H9 (cell line): ENCODE data around the gene SOCS3. TPM values are rescaled to one million over a fixed set of nuclear protein-coding genes. Genes with fewer than 3 reads are reported as not detected.

Experiments
- DNase-seq: peaks from one replicate; pipeline ENCODE4 v3.0.0-alpha.2; 2017
- H2AFZ ChIP-seq: one replicate; pipeline ENCODE4 v1.6.1; 2013; ENCODE audit warnings: mild to moderate bottlenecking, low read length, control low read depth, moderate library complexity
- H2AK5ac ChIP-seq: 2 replicates; pipeline ENCODE4 v1.6.1; 2013; ENCODE audit warnings: low read length, control low read depth, mixed read lengths; ENCODE audit not compliant: insufficient read length
- H2BK120ac ChIP-seq: one replicate; pipeline ENCODE4 v1.6.1; 2013; ENCODE audit warnings: low read depth, mild to moderate bottlenecking, low read length, control low read depth, inconsistent platforms; ENCODE audit not compliant: poor library complexity, severe bottlenecking
- H2BK12ac ChIP-seq: 2 replicates; pipeline ENCODE4 v1.6.1; 2013; ENCODE audit warnings: low read length, control low read depth, mixed read lengths, low read depth; ENCODE audit not compliant: insufficient read length
- H2BK15ac ChIP-seq: 2 replicates; pipeline ENCODE4 v1.6.1; 2013; ENCODE audit warnings: low read depth, low read length, control low read depth
- H2BK20ac ChIP-seq: one replicate; pipeline ENCODE4 v1.6.1; 2013; ENCODE audit warnings: low read depth, mild to moderate bottlenecking, low read length, control low read depth, inconsistent platforms; ENCODE audit not compliant: poor library complexity, severe bottlenecking
- H2BK5ac ChIP-seq: 2 replicates; pipeline ENCODE4 v1.6.1; 2013; ENCODE audit warnings: low read length, control low read depth, mixed read lengths; ENCODE audit not compliant: insufficient read length
- H3K14ac ChIP-seq: 2 replicates; pipeline ENCODE4 v1.6.1; 2013; ENCODE audit warnings: low read length, control low read depth; ENCODE audit not compliant: insufficient read depth
- H3K18ac ChIP-seq: 2 replicates; pipeline ENCODE4 v1.6.1; 2013; ENCODE audit warnings: low read depth, mild to moderate bottlenecking, mixed read lengths, low read length, control low read depth; ENCODE audit not compliant: insufficient read length
- H3K23ac ChIP-seq: 2 replicates; pipeline ENCODE4 v1.6.1; 2013; ENCODE audit warnings: low read length, control low read depth, mixed read lengths, low read depth; ENCODE audit not compliant: insufficient read length
- H3K23me2 ChIP-seq: 2 replicates; pipeline ENCODE4 v1.6.1; 2013; ENCODE audit warnings: low read depth, mild to moderate bottlenecking, mixed read lengths, low read length, control low read depth; ENCODE audit not compliant: insufficient read length, poor library complexity, severe bottlenecking
- H3K27ac ChIP-seq: 2 replicates; pipeline ENCODE4 v1.5.1; 2013; ENCODE audit warnings: low read length, control low read depth, mixed read lengths, low read depth; ENCODE audit not compliant: insufficient read length
- H3K27me3 ChIP-seq: 2 replicates; pipeline ENCODE4 v1.6.1; 2013; ENCODE audit warnings: low read length, control low read depth, inconsistent platforms; ENCODE audit not compliant: insufficient read depth
- H3K4ac ChIP-seq: 2 replicates; pipeline ENCODE4 v1.6.1; 2013; ENCODE audit warnings: low read depth, mild to moderate bottlenecking, control low read depth, inconsistent platforms, low read length, moderate library complexity
- H3K4me1 ChIP-seq: 2 replicates; pipeline ENCODE4 v1.6.1; 2013; ENCODE audit warnings: low read length, control low read depth, inconsistent platforms; ENCODE audit not compliant: insufficient read depth
- H3K4me2 ChIP-seq: 2 replicates; pipeline ENCODE4 v1.6.1; 2013; ENCODE audit warnings: low read length, control low read depth, mixed read lengths; ENCODE audit not compliant: insufficient read length, insufficient read depth
- H3K56ac ChIP-seq: 2 replicates; pipeline ENCODE4 v1.6.1; 2013; ENCODE audit warnings: low read depth, mild to moderate bottlenecking, mixed read lengths, low read length, control low read depth; ENCODE audit not compliant: insufficient read length
- H3K79me1 ChIP-seq: 2 replicates; pipeline ENCODE4 v1.6.1; 2013; ENCODE audit warnings: low read depth, mild to moderate bottlenecking, moderate library complexity, low read length, control low read depth, inconsistent platforms; ENCODE audit not compliant: insufficient read depth, poor library complexity, severe bottlenecking
- H3K79me2 ChIP-seq: 2 replicates; pipeline ENCODE4 v1.6.1; 2013; ENCODE audit warnings: low read length, control low read depth, inconsistent platforms; ENCODE audit not compliant: insufficient read depth
- H3K9ac ChIP-seq: 2 replicates; pipeline ENCODE4 v1.6.1; 2013; ENCODE audit warnings: low read length, control low read depth, mixed read lengths; ENCODE audit not compliant: insufficient read length; ENCODE audit errors: extremely low read depth
- H3K9me3 ChIP-seq: one replicate; pipeline ENCODE4 v1.6.1; 2013; ENCODE audit warnings: low read depth, low read length, inconsistent platforms; ENCODE audit not compliant: control insufficient read depth
- H3T11ph ChIP-seq: one replicate; pipeline ENCODE4 v1.6.1; 2013; ENCODE audit warnings: mild to moderate bottlenecking, low read length, control low read depth, inconsistent platforms
- H4K20me1 ChIP-seq: one replicate; pipeline ENCODE4 v1.6.1; 2013; ENCODE audit not compliant: control insufficient read depth, insufficient read length, insufficient read depth
- H4K5ac ChIP-seq: 2 replicates; pipeline ENCODE4 v1.6.1; 2013; ENCODE audit warnings: low read depth, mild to moderate bottlenecking, mixed read lengths, low read length, control low read depth; ENCODE audit not compliant: insufficient read length
- H4K8ac ChIP-seq: replicated peaks from 2 replicates; pipeline ENCODE4 v1.6.1; 2013; ENCODE audit warnings: low read length, control low read depth, mixed read lengths, low read depth; ENCODE audit not compliant: insufficient read length
- H4K91ac ChIP-seq: 2 replicates; pipeline ENCODE4 v1.6.1; 2013; ENCODE audit warnings: low read depth, mild to moderate bottlenecking, moderate library complexity, mixed read lengths, low read length, control low read depth; ENCODE audit not compliant: insufficient read length
- H3K27ac Mint-ChIP-seq, 3 experiments: 2 replicates in 2 of 3; 3 replicates in 1 of 3; pipeline ENCODE4 v1.8.0; 2020 to 2021; ENCODE audit warnings: mixed read lengths in 3 of 3, mild to moderate bottlenecking in 1 of 3, moderate library complexity in 1 of 3
- H3K27me3 Mint-ChIP-seq: 2 replicates; pipeline ENCODE4 v1.8.0; 2021; ENCODE audit warnings: low read depth, mild to moderate bottlenecking, moderate library complexity, mixed read lengths
- H3K36me3 Mint-ChIP-seq, 3 experiments: 2 replicates in 2 of 3; 3 replicates in 1 of 3; pipeline ENCODE4 v1.8.0; 2020 to 2021; ENCODE audit warnings: low read depth in 3 of 3, mixed read lengths in 3 of 3; ENCODE audit not compliant: insufficient read depth in 1 of 3
- H3K4me1 Mint-ChIP-seq, 2 experiments: 2 replicates each; pipeline ENCODE4 v1.8.0; 2020; ENCODE audit warnings: mixed read lengths in 2 of 2
- H3K4me3 Mint-ChIP-seq, 2 experiments: 2 replicates in 1 of 2; 3 replicates in 1 of 2; pipeline ENCODE4 v1.8.0; 2020 to 2021; ENCODE audit warnings: mild to moderate bottlenecking in 2 of 2, mixed read lengths in 2 of 2, moderate library complexity in 1 of 2
- H3K9me3 Mint-ChIP-seq, 2 experiments: 2 replicates in 1 of 2; 3 replicates in 1 of 2; pipeline ENCODE4 v1.8.0; 2020; ENCODE audit warnings: mild to moderate bottlenecking in 2 of 2, mixed read lengths in 2 of 2, moderate library complexity in 1 of 2
- WGBS: extraction: QIAGEN DNeasy Blood & Tissue Kit; methylation state at CpG from one replicate; pipeline ENCODE4 v1.1.7; 2013; ENCODE audit warnings: missing lambda C conversion rate, low lambda C conversion rate, mixed read lengths; ENCODE audit not compliant: insufficient read length; ENCODE audit errors: extremely low coverage; 5-methylcytosine and 5-hydroxymethylcytosine counted together
- total RNA-seq: library from RNA; stranded (reverse); gene quantifications from 2 replicates; pipeline ENCODE4 v1.2.1, GENCODE V29; 2021
- TF ChIP-seq, protein P1 (sequence below): fragments of 200-600 bp; sonication (generic); conservative IDR thresholded peaks from 3 replicates; pipeline ENCODE4 v1.8.0; 2021; ENCODE audit warnings: antibody characterized with exemption, mild to moderate bottlenecking

The SOCS3 gene
- total RNA-seq, 1 experiment from 2014 or later = 9.5 TPM

DNA sequence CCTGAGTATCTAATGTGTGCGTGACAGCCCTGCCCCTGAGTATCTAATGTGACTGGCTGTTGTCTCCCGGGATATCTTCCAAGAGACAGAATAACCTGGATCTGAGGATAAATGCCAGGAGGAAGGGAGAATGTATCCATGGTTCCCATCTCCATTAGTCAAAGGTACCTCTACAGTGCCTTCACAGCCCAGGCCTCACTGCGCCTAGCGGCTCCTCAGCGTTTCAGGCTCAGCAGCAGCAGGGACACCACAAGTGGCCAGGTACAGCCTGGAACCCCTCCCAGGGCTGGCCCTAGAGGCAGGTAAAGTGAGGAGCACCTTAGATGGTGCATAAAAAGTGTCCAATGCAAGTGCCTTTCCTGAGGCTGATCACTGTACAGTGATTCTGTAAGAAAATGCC is 32.0 kb downstream of the SOCS3 start:
- no peak overlapping the region for H4K91ac ChIP-seq
- no peak overlapping the region for H3K27ac ChIP-seq
- DNase-seq = no peak
- peaks cover 7% of the 10 kb centered on the region; the same call in 1 of the 2 replicates for H3K4me1 ChIP-seq
- no peak overlapping the region for H3K4ac ChIP-seq
- no peak overlapping the region for H2BK5ac ChIP-seq
- H2BK120ac ChIP-seq = no peak overlapping the region
- no peak overlapping the region for H4K5ac ChIP-seq
- no peak overlapping the region for H3K18ac ChIP-seq
- H2AK5ac ChIP-seq = no peak overlapping the region
- no peak overlapping the region for H2AFZ ChIP-seq
- H3K79me1 ChIP-seq = no peaks in the 10 kb centered on the region
- H3K23ac ChIP-seq = no peak overlapping the region
- H3T11ph ChIP-seq = no peak overlapping the region
- H3K4me1 Mint-ChIP-seq = peaks cover 24 to 30% of the 10 kb centered on the region in 2 experiments
- no peak overlapping the region for H3K56ac ChIP-seq
- TF ChIP-seq, protein P1, sequence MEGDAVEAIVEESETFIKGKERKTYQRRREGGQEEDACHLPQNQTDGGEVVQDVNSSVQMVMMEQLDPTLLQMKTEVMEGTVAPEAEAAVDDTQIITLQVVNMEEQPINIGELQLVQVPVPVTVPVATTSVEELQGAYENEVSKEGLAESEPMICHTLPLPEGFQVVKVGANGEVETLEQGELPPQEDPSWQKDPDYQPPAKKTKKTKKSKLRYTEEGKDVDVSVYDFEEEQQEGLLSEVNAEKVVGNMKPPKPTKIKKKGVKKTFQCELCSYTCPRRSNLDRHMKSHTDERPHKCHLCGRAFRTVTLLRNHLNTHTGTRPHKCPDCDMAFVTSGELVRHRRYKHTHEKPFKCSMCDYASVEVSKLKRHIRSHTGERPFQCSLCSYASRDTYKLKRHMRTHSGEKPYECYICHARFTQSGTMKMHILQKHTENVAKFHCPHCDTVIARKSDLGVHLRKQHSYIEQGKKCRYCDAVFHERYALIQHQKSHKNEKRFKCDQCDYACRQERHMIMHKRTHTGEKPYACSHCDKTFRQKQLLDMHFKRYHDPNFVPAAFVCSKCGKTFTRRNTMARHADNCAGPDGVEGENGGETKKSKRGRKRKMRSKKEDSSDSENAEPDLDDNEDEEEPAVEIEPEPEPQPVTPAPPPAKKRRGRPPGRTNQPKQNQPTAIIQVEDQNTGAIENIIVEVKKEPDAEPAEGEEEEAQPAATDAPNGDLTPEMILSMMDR = no peak
- H3K4me3 Mint-ChIP-seq = no peak overlapping the region
- H3K36me3 Mint-ChIP-seq = no peaks in the 10 kb centered on the region
- peaks cover 2% of the 10 kb centered on the region for H3K27me3 Mint-ChIP-seq
- H3K9ac ChIP-seq = no peak overlapping the region
- H3K14ac ChIP-seq = no peak overlapping the region
- H4K20me1 ChIP-seq = no peaks in the 10 kb centered on the region
- no peak overlapping the region for H3K4me2 ChIP-seq
- no peaks in the 10 kb centered on the region for H3K27me3 ChIP-seq
- no peaks in the 10 kb centered on the region for H3K9me3 ChIP-seq
- H2BK12ac ChIP-seq = no peak overlapping the region
- no peak overlapping the region for H2BK15ac ChIP-seq
- H2BK20ac ChIP-seq = no peak overlapping the region
- no peak overlapping the region for H4K8ac ChIP-seq
- no peaks in the 10 kb centered on the region for H3K79me2 ChIP-seq
- WGBS = no CpG with 5 or more reads among the region's 5 CpGs
- no peak overlapping the region for H3K27ac Mint-ChIP-seq
- no peaks in the 10 kb centered on the region for H3K9me3 Mint-ChIP-seq
- no peaks in the 10 kb centered on the region for H3K23me2 ChIP-seq
